Measurements from ENCODE around the gene CDH20.

CDH20 gene

GRCh38 chr18:61496374-61496773 is 163.1 kb downstream of the CDH20 start:
- TF ChIP-seq Cebpa-rat (IDR thresholded peaks at IDR 0.05): no peak
- H3K4me3 ChIP-seq: no peak overlapping the region
- H3K36me3 ChIP-seq: no peaks in the 10 kb centered on the region
- no peaks in the 10 kb centered on the region for H3K27me3 ChIP-seq
- no peak overlapping the region for H3K9ac ChIP-seq
- H3K4me2 ChIP-seq: no peak overlapping the region
- no peaks in the 10 kb centered on the region for H4K20me1 ChIP-seq
- no peaks in the 10 kb centered on the region for H3K9me3 ChIP-seq
- no peaks in the 10 kb centered on the region for H3K4me1 ChIP-seq
- H3K27ac ChIP-seq: no peak overlapping the region

DNA sequence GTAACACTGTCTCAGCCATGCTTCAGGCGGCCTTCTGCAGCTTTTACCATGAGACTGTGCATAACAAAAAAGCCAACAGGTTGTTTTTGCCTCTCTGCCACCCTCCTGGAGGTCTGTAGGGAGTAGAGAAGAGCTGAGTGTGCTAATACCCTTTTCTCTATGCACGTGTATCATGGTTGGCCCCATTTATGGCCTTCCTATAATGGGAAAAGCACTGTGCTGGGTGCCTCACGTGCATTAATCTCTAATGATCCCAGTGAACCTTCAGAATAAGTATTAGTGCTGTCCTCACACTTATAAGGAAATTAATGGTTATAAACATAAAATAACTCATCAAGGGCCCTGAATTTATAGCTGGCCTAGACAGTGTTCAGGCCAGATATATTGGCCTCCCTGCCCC is 164.2 kb downstream of the CDH20 start:
- no peak overlapping the region for H3K9ac ChIP-seq
- no peak overlapping the region for H3K27ac ChIP-seq
- no peaks in the 10 kb centered on the region for H3K36me3 ChIP-seq
- no peak overlapping the region for H3K4me2 ChIP-seq
- TF ChIP-seq Cebpa-rat (IDR thresholded peaks at IDR 0.05): no peak
- H3K9me3 ChIP-seq: no peaks in the 10 kb centered on the region
- no peaks in the 10 kb centered on the region for H3K27me3 ChIP-seq
- no peaks in the 10 kb centered on the region for H4K20me1 ChIP-seq
- H3K4me3 ChIP-seq: no peak overlapping the region
- peaks cover 10% of the 10 kb centered on the region for H3K4me1 ChIP-seq

GRCh38 chr18:61502472-61502871 is 169.2 kb downstream of the CDH20 start:
- no peaks in the 10 kb centered on the region for H3K27me3 ChIP-seq
- no peak for TF ChIP-seq Cebpa-rat (IDR thresholded peaks at IDR 0.05)
- no peaks in the 10 kb centered on the region for H3K36me3 ChIP-seq
- H4K20me1 ChIP-seq: no peaks in the 10 kb centered on the region
- no peak overlapping the region for H3K27ac ChIP-seq
- H3K4me2 ChIP-seq: peak overlapping the region; percentile 26; the same call in 1 of the 2 replicates
- H3K4me3 ChIP-seq: no peak overlapping the region
- no peaks in the 10 kb centered on the region for H3K9me3 ChIP-seq
- no peak overlapping the region for H3K9ac ChIP-seq
- H3K4me1 ChIP-seq: peaks cover 10% of the 10 kb centered on the region

GRCh38 chr18:61503688-61504087 is 170.5 kb downstream of the CDH20 start:
- Histone ChIP-seq H3K4me3 (no peak overlapping the region), H4K20me1 (no peaks in the 10 kb centered on the region), H3K9me3 (no peaks in the 10 kb centered on the region), H3K36me3 (no peaks in the 10 kb centered on the region), H3K4me1 (peaks cover 10% of the 10 kb centered on the region), H3K27ac (no peak overlapping the region), H3K9ac (no peak overlapping the region), H3K27me3 (no peaks in the 10 kb centered on the region), H3K4me2 (no peak overlapping the region)
- no peak for TF ChIP-seq Cebpa-rat (IDR thresholded peaks at IDR 0.05)

GRCh38 chr18:61528961-61529360 is 195.7 kb downstream of the CDH20 start:
- Histone ChIP-seq H3K9ac (no peak overlapping the region), H3K27me3 (no peaks in the 10 kb centered on the region), H3K4me1 (no peaks in the 10 kb centered on the region), H3K4me3 (no peak overlapping the region), H3K36me3 (no peaks in the 10 kb centered on the region), H4K20me1 (no peaks in the 10 kb centered on the region), H3K9me3 (no peaks in the 10 kb centered on the region), H3K27ac (no peak overlapping the region), H3K4me2 (no peak overlapping the region)
- no peak for TF ChIP-seq Cebpa-rat (IDR thresholded peaks at IDR 0.05)

DNA sequence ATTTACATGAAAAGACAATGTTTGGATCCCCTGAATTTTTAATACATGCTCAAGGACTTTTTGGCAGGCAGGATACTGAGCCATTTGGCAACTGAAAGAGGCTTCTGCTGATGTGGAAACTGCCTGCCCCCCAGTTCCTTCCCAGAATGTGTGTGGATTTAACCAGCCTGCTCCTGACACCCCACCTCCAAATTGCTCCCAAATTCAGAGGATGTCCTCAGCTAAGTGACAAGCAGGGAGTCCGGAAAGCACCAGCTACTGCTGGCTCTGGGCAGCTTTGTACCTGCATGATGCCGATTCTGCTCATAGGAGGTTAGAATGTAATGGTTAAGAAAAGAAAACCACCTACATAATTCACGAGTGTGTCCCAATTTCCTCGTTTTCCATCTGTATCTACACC is 197.5 kb downstream of the CDH20 start:
- Histone ChIP-seq H3K9me3 (no peaks in the 10 kb centered on the region), H3K27me3 (no peaks in the 10 kb centered on the region), H3K9ac (no peak overlapping the region), H3K4me2 (no peak overlapping the region), H3K27ac (no peak overlapping the region), H3K4me3 (no peak overlapping the region), H3K36me3 (no peaks in the 10 kb centered on the region), H3K4me1 (no peaks in the 10 kb centered on the region), H4K20me1 (no peaks in the 10 kb centered on the region)
- no peak for TF ChIP-seq Cebpa-rat (IDR thresholded peaks at IDR 0.05)

GRCh38 chr18:61531182-61531581 is 198.0 kb downstream of the CDH20 start:
- Histone ChIP-seq H3K4me2 (no peak overlapping the region), H3K9me3 (no peaks in the 10 kb centered on the region), H3K36me3 (no peaks in the 10 kb centered on the region), H3K4me3 (no peak overlapping the region), H3K9ac (no peak overlapping the region), H3K4me1 (no peaks in the 10 kb centered on the region), H4K20me1 (no peaks in the 10 kb centered on the region), H3K27me3 (no peaks in the 10 kb centered on the region), H3K27ac (no peak overlapping the region)
- TF ChIP-seq Cebpa-rat (IDR thresholded peaks at IDR 0.05): no peak

- no peak for TF ChIP-seq Cebpa-rat (IDR thresholded peaks at IDR 0.05)
- H4K20me1 ChIP-seq: no peaks in the 10 kb centered on the region
- H3K4me2 ChIP-seq: no peak overlapping the region
- no peak overlapping the region for H3K9ac ChIP-seq
- H3K4me3 ChIP-seq: no peak overlapping the region
- no peaks in the 10 kb centered on the region for H3K9me3 ChIP-seq
- no peaks in the 10 kb centered on the region for H3K27me3 ChIP-seq
- H3K36me3 ChIP-seq: no peaks in the 10 kb centered on the region
- no peaks in the 10 kb centered on the region for H3K4me1 ChIP-seq
- no peak overlapping the region for H3K27ac ChIP-seq
Measured at GRCh38 chr18:61531891-61532290, 198.7 kb downstream of the CDH20 start.

- no peak overlapping the region for H3K9ac ChIP-seq
- no peaks in the 10 kb centered on the region for H3K27me3 ChIP-seq
- no peaks in the 10 kb centered on the region for H3K9me3 ChIP-seq
- H3K4me2 ChIP-seq: no peak overlapping the region
- no peak overlapping the region for H3K27ac ChIP-seq
- no peak for TF ChIP-seq Cebpa-rat (IDR thresholded peaks at IDR 0.05)
- H3K4me3 ChIP-seq: no peak overlapping the region
- no peaks in the 10 kb centered on the region for H4K20me1 ChIP-seq
- H3K36me3 ChIP-seq: no peaks in the 10 kb centered on the region
- H3K4me1 ChIP-seq: no peaks in the 10 kb centered on the region
Measured at GRCh38 chr18:61535401-61535800, 202.2 kb downstream of the CDH20 start.

GRCh38 chr18:61541673-61542072 is 208.4 kb downstream of the CDH20 start:
- Histone ChIP-seq H3K4me3 (no peak overlapping the region), H4K20me1 (no peaks in the 10 kb centered on the region), H3K36me3 (no peaks in the 10 kb centered on the region), H3K27me3 (no peaks in the 10 kb centered on the region), H3K4me2 (no peak overlapping the region), H3K9ac (no peak overlapping the region), H3K9me3 (no peaks in the 10 kb centered on the region), H3K4me1 (no peaks in the 10 kb centered on the region; the same call in 1 of the 2 replicates), H3K27ac (no peak overlapping the region)
- TF ChIP-seq Cebpa-rat (IDR thresholded peaks at IDR 0.05): no peak

GRCh38 chr18:61542596-61542995 is 209.4 kb downstream of the CDH20 start:
- Histone ChIP-seq H3K4me3 (no peak overlapping the region), H3K27me3 (no peaks in the 10 kb centered on the region), H4K20me1 (no peaks in the 10 kb centered on the region), H3K36me3 (no peaks in the 10 kb centered on the region), H3K4me1 (no peaks in the 10 kb centered on the region; the same call in 1 of the 2 replicates), H3K4me2 (no peak overlapping the region), H3K9ac (no peak overlapping the region), H3K27ac (no peak overlapping the region), H3K9me3 (no peaks in the 10 kb centered on the region)
- no peak for TF ChIP-seq Cebpa-rat (IDR thresholded peaks at IDR 0.05)

Measured in BLaER1 (cell line).